Mesenchymal stem cell (in vitro differentiated cells and primary cell): ENCODE measurements around the gene ACMSD.

Experiments
- DNase-seq: peaks from one replicate; pipeline ENCODE4 v3.0.0-alpha.2; 2013
- H2AFZ ChIP-seq: one replicate; pipeline ENCODE4 v1.6.1; 2013; ENCODE audit warnings: low read depth, mild to moderate bottlenecking, control low read depth, inconsistent platforms, low read length, moderate library complexity
- H2AK5ac ChIP-seq: 2 replicates; pipeline ENCODE4 v1.6.1; 2013; ENCODE audit warnings: low read length, moderate library complexity, mild to moderate bottlenecking, inconsistent platforms; ENCODE audit not compliant: severe bottlenecking
- H2BK120ac ChIP-seq: one replicate; pipeline ENCODE4 v1.6.1; 2013; ENCODE audit warnings: low read depth, mild to moderate bottlenecking, inconsistent platforms, low read length, moderate library complexity
- H2BK12ac ChIP-seq, 2 experiments: one replicate each; pipeline ENCODE4 v1.6.1; 2013; ENCODE audit warnings: inconsistent platforms in 2 of 2, low read length in 2 of 2, mild to moderate bottlenecking in 2 of 2, moderate library complexity in 2 of 2, control low read depth in 1 of 2
- H2BK15ac ChIP-seq: one replicate; pipeline ENCODE4 v1.6.1; 2013; ENCODE audit warnings: mild to moderate bottlenecking, low read depth, inconsistent platforms; ENCODE audit not compliant: poor library complexity, severe bottlenecking
- H2BK5ac ChIP-seq: 2 replicates; pipeline ENCODE4 v1.6.1; 2013; ENCODE audit warnings: low read depth, mild to moderate bottlenecking, low read length, control low read depth, inconsistent platforms; ENCODE audit not compliant: poor library complexity, severe bottlenecking
- H3K14ac ChIP-seq, 2 experiments: one replicate each; pipeline ENCODE4 v1.6.1; 2013; ENCODE audit warnings: inconsistent platforms in 2 of 2, low read length in 2 of 2, control low read depth in 1 of 2, mild to moderate bottlenecking in 1 of 2, moderate library complexity in 1 of 2
- H3K18ac ChIP-seq, 2 experiments: one replicate each; pipeline ENCODE4 v1.6.1; 2013; ENCODE audit warnings: inconsistent platforms in 2 of 2, low read length in 2 of 2, control low read depth in 1 of 2, low read depth in 1 of 2, mild to moderate bottlenecking in 1 of 2
- H3K23ac ChIP-seq, 2 experiments: one replicate each; pipeline ENCODE4 v1.6.1; 2013; ENCODE audit warnings: inconsistent platforms in 2 of 2, low read length in 2 of 2, mild to moderate bottlenecking in 2 of 2, moderate library complexity in 2 of 2, control low read depth in 1 of 2
- H3K27ac ChIP-seq: 2 replicates; pipeline ENCODE4 v1.5.1; 2013; ENCODE audit warnings: mild to moderate bottlenecking, moderate library complexity, low read length, control low read depth, inconsistent platforms; ENCODE audit not compliant: poor library complexity, severe bottlenecking
- H3K27me3 ChIP-seq, 2 experiments: 2 replicates each; pipeline versions ENCODE4 v1.6.1 to v1.7.0; 2013; ENCODE audit warnings: low read length in 2 of 2, mild to moderate bottlenecking in 2 of 2, moderate library complexity in 2 of 2, control low read depth in 1 of 2, inconsistent platforms in 1 of 2; ENCODE audit not compliant: control insufficient read depth in 1 of 2, insufficient read depth in 1 of 2
- H3K36me3 ChIP-seq, 2 experiments: 2 replicates each; pipeline versions ENCODE4 v1.6.1 to v1.7.0; 2013; ENCODE audit warnings: low read length in 2 of 2, control low read depth in 1 of 2, inconsistent platforms in 1 of 2, low read depth in 1 of 2, mild to moderate bottlenecking in 1 of 2; ENCODE audit not compliant: insufficient read depth in 2 of 2, control insufficient read depth in 1 of 2
- H3K4ac ChIP-seq, 2 experiments: one replicate each; pipeline ENCODE4 v1.6.1; 2013; ENCODE audit warnings: inconsistent platforms in 2 of 2, low read length in 2 of 2, mild to moderate bottlenecking in 2 of 2, moderate library complexity in 2 of 2, control low read depth in 1 of 2, low read depth in 1 of 2
- H3K4me1 ChIP-seq: 2 replicates; pipeline ENCODE4 v1.6.1; 2013; ENCODE audit warnings: low read depth, low read length, control low read depth; ENCODE audit not compliant: control insufficient read depth, insufficient read depth
- H3K4me2 ChIP-seq: 2 replicates; pipeline ENCODE4 v1.6.1; 2013; ENCODE audit warnings: low read length, mild to moderate bottlenecking, inconsistent platforms; ENCODE audit not compliant: poor library complexity, severe bottlenecking
- H3K4me3 ChIP-seq, 2 experiments: 2 replicates each; pipeline versions ENCODE4 v1.5.1 to v1.7.0; 2013; ENCODE audit warnings: low read length in 2 of 2, mild to moderate bottlenecking in 2 of 2, control low read depth in 1 of 2, low read depth in 1 of 2; ENCODE audit not compliant: insufficient read depth in 1 of 2
- H3K79me1 ChIP-seq: replicated peaks from 2 replicates; pipeline ENCODE4 v1.6.1; 2013; ENCODE audit warnings: mild to moderate bottlenecking, control low read depth, low read length, inconsistent platforms; ENCODE audit not compliant: poor library complexity, severe bottlenecking
- H3K9ac ChIP-seq: 2 replicates; pipeline ENCODE4 v1.7.0; 2013; ENCODE audit warnings: mild to moderate bottlenecking, low read length, moderate library complexity
- H3K9me3 ChIP-seq: 2 replicates; pipeline ENCODE4 v1.7.0; 2013; ENCODE audit warnings: mild to moderate bottlenecking, low read length; ENCODE audit not compliant: control insufficient read depth
- H4K8ac ChIP-seq: one replicate; pipeline ENCODE4 v1.6.1; 2013; ENCODE audit warnings: inconsistent platforms, mild to moderate bottlenecking, low read length, moderate library complexity
- H4K91ac ChIP-seq: one replicate; pipeline ENCODE4 v1.6.1; 2013; ENCODE audit warnings: mild to moderate bottlenecking, low read length, inconsistent platforms
- WGBS: methylation state at CpG from one replicate; pipeline ENCODE4 v1.1.7; 2013; ENCODE audit warnings: mixed read lengths; 5-methylcytosine and 5-hydroxymethylcytosine counted together

ACMSD gene

DNA sequence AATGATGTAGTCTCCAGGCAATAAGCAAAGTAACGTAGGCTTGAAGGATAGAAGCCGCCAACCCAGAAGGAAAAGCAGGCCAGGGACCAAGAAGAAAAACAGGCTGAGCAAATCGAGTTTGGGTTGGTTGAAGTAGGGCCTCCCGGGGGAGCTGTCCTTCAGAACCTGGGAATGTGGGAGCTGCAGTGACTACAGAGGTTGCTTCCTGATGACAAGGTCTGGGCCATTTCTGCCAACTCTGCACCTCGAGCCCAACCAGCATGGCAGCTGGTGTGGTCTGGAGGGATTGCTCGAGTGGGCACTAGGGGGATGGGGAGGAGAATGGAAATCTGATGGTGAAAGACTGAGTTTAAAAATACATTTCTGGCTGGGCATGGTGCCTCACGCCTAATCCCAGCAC is 14.1 kb downstream of the ACMSD start:
- Histone ChIP-seq H2BK120ac (no peak overlapping the region), H3K4me1 (peaks cover 3% of the 10 kb centered on the region), H4K8ac (no peak overlapping the region), H3K4me2 (no peak overlapping the region), H2AFZ (no peak overlapping the region), H3K9me3 (no peaks in the 10 kb centered on the region), H2BK12ac (no peak overlapping the region), H4K91ac (no peak overlapping the region), H3K27ac (no peak overlapping the region), H2BK5ac (no peak overlapping the region), H2AK5ac (no peak overlapping the region), H3K79me1 (no peaks in the 10 kb centered on the region), H2BK15ac (no peak overlapping the region), H3K18ac (no peak overlapping the region), H3K36me3 (no peaks in the 10 kb centered on the region), H3K23ac (no peak overlapping the region), H3K9ac (no peak overlapping the region), H3K4me3 (no peak overlapping the region), H3K4ac (no peak overlapping the region), H3K27me3 (no peaks in the 10 kb centered on the region), H3K14ac (no peak overlapping the region)
- 84% methylated on average over 7 of the region's 7 CpGs for WGBS
- no peak for DNase-seq

- H3K9ac ChIP-seq: no peak overlapping the region
- H3K4me2 ChIP-seq: no peak overlapping the region
- H3K79me1 ChIP-seq: no peaks in the 10 kb centered on the region
- H4K8ac ChIP-seq: no peak overlapping the region
- H2BK5ac ChIP-seq: no peak overlapping the region
- no peak overlapping the region for H3K27ac ChIP-seq
- H3K36me3 ChIP-seq: no peaks in the 10 kb centered on the region
- H3K23ac ChIP-seq: no peak overlapping the region
- H3K4me1 ChIP-seq: peaks cover 3% of the 10 kb centered on the region
- H2AFZ ChIP-seq: no peak overlapping the region
- H2BK120ac ChIP-seq: no peak overlapping the region
- H3K4ac ChIP-seq: no peak overlapping the region
- no peaks in the 10 kb centered on the region for H3K9me3 ChIP-seq
- no peak overlapping the region for H3K18ac ChIP-seq
- no peak overlapping the region for H3K14ac ChIP-seq
- no peaks in the 10 kb centered on the region for H3K27me3 ChIP-seq
- no peak overlapping the region for H4K91ac ChIP-seq
- DNase-seq: no peak
- H2AK5ac ChIP-seq: no peak overlapping the region
- H3K4me3 ChIP-seq: no peak overlapping the region
- H2BK12ac ChIP-seq: no peak overlapping the region
- H2BK15ac ChIP-seq: no peak overlapping the region
Measured at GRCh38 chr2:134855709-134856108, 17.3 kb downstream of the ACMSD start.

- H3K4me2 ChIP-seq: no peak overlapping the region
- H3K14ac ChIP-seq: no peak overlapping the region
- H3K4me1 ChIP-seq: no peaks in the 10 kb centered on the region
- no peaks in the 10 kb centered on the region for H3K36me3 ChIP-seq
- no peak for DNase-seq
- no peak overlapping the region for H4K91ac ChIP-seq
- H3K27me3 ChIP-seq: no peaks in the 10 kb centered on the region
- no peak overlapping the region for H2BK5ac ChIP-seq
- H3K79me1 ChIP-seq: no peaks in the 10 kb centered on the region
- no peak overlapping the region for H3K9ac ChIP-seq
- H2BK120ac ChIP-seq: no peak overlapping the region
- H3K23ac ChIP-seq: no peak overlapping the region
- no peak overlapping the region for H3K18ac ChIP-seq
- H4K8ac ChIP-seq: no peak overlapping the region
- H2BK15ac ChIP-seq: no peak overlapping the region
- H2AFZ ChIP-seq: no peak overlapping the region
- no peak overlapping the region for H3K4ac ChIP-seq
- no peak overlapping the region for H2BK12ac ChIP-seq
- H3K9me3 ChIP-seq: no peaks in the 10 kb centered on the region
- no peak overlapping the region for H3K4me3 ChIP-seq
- no peak overlapping the region for H3K27ac ChIP-seq
- H2AK5ac ChIP-seq: no peak overlapping the region
Measured at GRCh38 chr2:134858245-134858644, 19.8 kb downstream of the ACMSD start.

DNA sequence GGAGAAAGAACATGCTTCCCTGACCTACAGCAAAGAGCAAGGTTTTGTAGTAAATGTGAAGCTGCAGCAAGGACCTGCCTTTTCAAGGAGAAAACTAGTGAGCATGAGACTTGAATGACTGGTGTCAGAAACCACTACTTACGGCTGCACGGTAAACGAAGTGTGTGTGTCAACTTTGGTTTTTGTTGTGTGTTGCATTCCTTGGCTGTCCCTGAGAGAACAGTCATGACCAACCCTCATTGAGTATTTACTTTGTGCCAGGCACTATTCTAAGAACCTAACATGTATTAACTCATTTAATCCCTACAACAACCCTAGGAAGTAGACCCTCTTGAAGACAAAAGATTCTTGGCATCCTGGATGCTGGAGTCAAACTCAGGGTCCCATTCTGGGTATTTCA is 22.8 kb downstream of the ACMSD start:
- H3K27me3 ChIP-seq: no peaks in the 10 kb centered on the region
- H3K14ac ChIP-seq: no peak overlapping the region
- H3K4me2 ChIP-seq: no peak overlapping the region
- no peak overlapping the region for H3K4ac ChIP-seq
- H3K4me1 ChIP-seq: no peaks in the 10 kb centered on the region
- no peaks in the 10 kb centered on the region for H3K79me1 ChIP-seq
- no peak overlapping the region for H3K23ac ChIP-seq
- H2BK5ac ChIP-seq: no peak overlapping the region
- no peaks in the 10 kb centered on the region for H3K36me3 ChIP-seq
- H2BK120ac ChIP-seq: no peak overlapping the region
- H2AFZ ChIP-seq: no peak overlapping the region
- H3K9me3 ChIP-seq: no peaks in the 10 kb centered on the region
- H4K8ac ChIP-seq: no peak overlapping the region
- WGBS: 100% methylated on average over 3 of the region's 3 CpGs
- no peak overlapping the region for H4K91ac ChIP-seq
- no peak overlapping the region for H3K4me3 ChIP-seq
- no peak overlapping the region for H2BK12ac ChIP-seq
- no peak overlapping the region for H2AK5ac ChIP-seq
- H3K9ac ChIP-seq: no peak overlapping the region
- H2BK15ac ChIP-seq: no peak overlapping the region
- no peak overlapping the region for H3K27ac ChIP-seq
- no peak overlapping the region for H3K18ac ChIP-seq
- no peak for DNase-seq
